Tibial artery (tissue), 4 donors: ENCODE results near the gene SND1.

Source experiments
- DNase-seq, 2 donors: peaks; one replicate each; pipeline ENCODE4 v3.0.0-alpha.2; 2019
- H3K27ac ChIP-seq, 2 donors: fragments of 200-600 bp; sonication (generic) in 1 of 2; 1 replicate in 1 of 2; 2 replicates in 1 of 2; pipeline ENCODE4 v1.5.1; 2018 to 2019; ENCODE audit warnings: mild to moderate bottlenecking in 1 of 2
- H3K27me3 ChIP-seq, 2 donors: fragments of 200-600 bp; sonication (generic) in 1 of 2; one replicate each; pipeline versions ENCODE4 v1.5.1 to v1.6.0; 2016 to 2019
- H3K36me3 ChIP-seq, 3 donors: fragments of 200-600 bp; sonication (generic) in 2 of 3; one replicate each; pipeline ENCODE4 v1.5.1; 2016 to 2019; ENCODE audit warnings: mild to moderate bottlenecking in 2 of 3
- H3K4me1 ChIP-seq, 4 donors: fragments of 200-600 bp; sonication (generic) in 2 of 4; 1 replicate in 3 of 4; 2 replicates in 1 of 4; pipeline ENCODE4 v1.5.1; 2016 to 2019
- H3K4me3 ChIP-seq, 2 donors: fragments of 200-600 bp; sonication (generic) in 1 of 2; 1 replicate in 1 of 2; 2 replicates in 1 of 2; pipeline ENCODE4 v1.5.1; 2018 to 2019; ENCODE audit warnings: mild to moderate bottlenecking in 2 of 2
- H3K9me3 ChIP-seq, 3 donors: fragments of 200-600 bp; sonication (generic) in 1 of 3; one replicate each; pipeline ENCODE4 v1.5.1; 2016 to 2019
- CTCF ChIP-seq, 2 experiments: fragments of 200-600 bp in 1 of 2; fragments of 450-650 bp in 1 of 2; IDR thresholded peaks; one replicate each; pipeline ENCODE4 v1.5.1; 2017 to 2019; ENCODE audit warnings: antibody characterized with exemption in 2 of 2, mild to moderate bottlenecking in 1 of 2, moderate library complexity in 1 of 2
- intact Hi-C: fragments of 100-400 bp; cut with DNase I; formaldehyde crosslinking; loops from one replicate; pipeline ENCODE4 v1.15.0; 2023; ENCODE audit warnings: low total_unique reads

Gene SND1

DNA sequence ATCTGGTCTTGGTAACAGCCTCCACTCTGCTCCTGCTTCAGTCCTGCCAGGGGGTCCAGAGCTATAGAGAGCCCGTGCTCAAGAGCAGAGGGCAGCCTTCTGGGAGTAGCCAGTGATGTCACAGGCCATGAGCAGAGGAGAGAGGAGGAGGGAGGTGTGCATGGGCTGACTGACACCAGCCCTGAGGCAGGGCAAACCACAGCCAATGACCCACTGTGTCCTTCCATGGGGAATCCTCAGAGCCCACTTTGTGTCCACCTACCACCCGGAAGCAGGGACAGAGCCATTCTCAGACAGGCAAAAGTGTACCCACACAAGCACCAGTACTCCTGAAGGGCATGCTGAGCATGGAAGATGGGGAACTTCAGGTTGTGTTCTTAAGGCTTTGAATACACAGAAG lies 34.0 kb upstream of the SND1 start, which contains the start of gene PAX4:
Gene PAX4, minus strand, starts transcription at position 101 of the 400 bp plus-strand sequence. CDS start 2,214 bp downstream, outside the sequence.
- no peak within 1 kb of the TSS for H3K4me3 ChIP-seq
- no peak within 1 kb of the TSS for H3K27ac ChIP-seq
- peaks cover 0 to 69% of the 10 kb centered on the region in 2 donors for H3K27me3 ChIP-seq

DNA sequence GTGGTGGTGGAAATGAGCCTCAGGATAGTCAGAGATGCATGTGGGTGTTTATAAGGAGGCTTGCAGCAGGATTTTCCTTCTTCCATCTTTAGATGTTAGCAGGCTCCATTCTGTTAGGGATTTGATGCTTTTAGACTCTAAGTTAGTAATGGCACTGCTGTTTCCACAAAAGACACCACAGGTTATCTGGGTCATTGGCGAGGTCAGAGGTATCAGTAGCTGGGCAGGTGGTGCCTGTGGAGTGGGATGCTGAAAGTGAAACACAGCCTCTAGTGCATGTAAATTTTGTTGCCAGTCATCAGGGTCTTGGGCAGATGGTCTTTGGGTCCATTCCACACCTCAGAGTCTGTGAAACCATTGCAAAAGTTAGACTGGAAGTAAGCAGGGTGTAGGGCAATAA lies 33.2 kb upstream of the SND1 start:
- Histone ChIP-seq H3K4me3 (no peak overlapping the region), H3K36me3 (no peaks in the 10 kb centered on the region), H3K9me3 (no peaks in the 10 kb centered on the region), H3K4me1 (peaks cover 0 to 9% (median 4%) of the 10 kb centered on the region in 4 donors), H3K27ac (no peak overlapping the region), H3K27me3 (peaks cover 0 to 66% of the 10 kb centered on the region in 2 donors)
- no peak for DNase-seq
- intact Hi-C loops: no loop called here
- TF ChIP-seq CTCF (IDR thresholded peaks at IDR 0.05): no peak

More for the DNA sequence above, 34.0 kb upstream of the SND1 start, which contains the start of gene PAX4:
- Histone ChIP-seq H3K4me1 (peaks cover 0 to 9% (median 4%) of the 10 kb centered on the region in 4 donors), H3K36me3 (no peaks in the 10 kb centered on the region), H3K9me3 (no peaks in the 10 kb centered on the region)
- DNase-seq: no peak
- intact Hi-C loops: no loop called here
- TF ChIP-seq CTCF (IDR thresholded peaks at IDR 0.05): no peak

DNA sequence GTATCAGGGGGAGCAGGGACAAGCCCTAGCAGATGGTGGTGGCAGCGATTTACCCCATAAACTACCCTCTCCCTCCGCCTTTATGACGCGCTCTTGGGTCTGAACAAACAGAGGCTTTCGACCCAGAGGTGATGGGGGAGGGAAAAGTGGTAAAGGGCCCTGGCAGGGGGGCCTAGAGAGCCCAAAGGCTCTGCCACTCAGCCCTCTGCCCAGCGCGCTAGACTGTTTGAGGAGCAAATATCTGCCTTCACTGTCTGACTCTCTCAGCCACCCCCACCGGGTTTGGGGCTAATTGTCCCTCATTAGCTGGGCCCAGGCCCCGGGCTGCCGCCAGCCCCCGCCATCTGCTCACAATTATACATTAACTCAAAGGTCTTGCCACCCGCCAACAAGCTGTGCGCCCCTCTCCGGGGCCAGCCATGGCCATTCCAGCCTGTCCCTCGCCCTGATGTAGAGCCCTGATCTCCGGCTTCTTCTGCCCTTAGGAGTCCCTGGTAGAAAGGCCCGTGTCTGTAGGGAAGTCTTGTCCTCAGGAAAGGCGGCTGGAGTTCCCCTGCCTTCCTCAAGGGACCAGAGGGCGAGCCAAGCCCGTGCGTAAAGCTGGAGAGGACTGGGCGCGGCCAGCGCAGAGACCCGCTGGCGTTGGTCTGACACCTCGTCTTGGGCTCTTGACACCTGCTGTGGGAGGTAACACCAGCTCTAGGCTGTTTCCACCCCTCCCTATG lies 32.2 kb upstream of the SND1 start:
- peaks cover 0 to 9% (median 4%) of the 10 kb centered on the region in 4 donors for H3K4me1 ChIP-seq
- no peaks in the 10 kb centered on the region for H3K9me3 ChIP-seq
- TF ChIP-seq CTCF (IDR thresholded peaks at IDR 0.05): no peak
- intact Hi-C loops: no loop called here
- no peak for DNase-seq
- H3K36me3 ChIP-seq: no peaks in the 10 kb centered on the region
- no peak overlapping the region for H3K27ac ChIP-seq
- H3K4me3 ChIP-seq: no peak overlapping the region
- peaks cover 0 to 58% of the 10 kb centered on the region in 2 donors for H3K27me3 ChIP-seq

DNA sequence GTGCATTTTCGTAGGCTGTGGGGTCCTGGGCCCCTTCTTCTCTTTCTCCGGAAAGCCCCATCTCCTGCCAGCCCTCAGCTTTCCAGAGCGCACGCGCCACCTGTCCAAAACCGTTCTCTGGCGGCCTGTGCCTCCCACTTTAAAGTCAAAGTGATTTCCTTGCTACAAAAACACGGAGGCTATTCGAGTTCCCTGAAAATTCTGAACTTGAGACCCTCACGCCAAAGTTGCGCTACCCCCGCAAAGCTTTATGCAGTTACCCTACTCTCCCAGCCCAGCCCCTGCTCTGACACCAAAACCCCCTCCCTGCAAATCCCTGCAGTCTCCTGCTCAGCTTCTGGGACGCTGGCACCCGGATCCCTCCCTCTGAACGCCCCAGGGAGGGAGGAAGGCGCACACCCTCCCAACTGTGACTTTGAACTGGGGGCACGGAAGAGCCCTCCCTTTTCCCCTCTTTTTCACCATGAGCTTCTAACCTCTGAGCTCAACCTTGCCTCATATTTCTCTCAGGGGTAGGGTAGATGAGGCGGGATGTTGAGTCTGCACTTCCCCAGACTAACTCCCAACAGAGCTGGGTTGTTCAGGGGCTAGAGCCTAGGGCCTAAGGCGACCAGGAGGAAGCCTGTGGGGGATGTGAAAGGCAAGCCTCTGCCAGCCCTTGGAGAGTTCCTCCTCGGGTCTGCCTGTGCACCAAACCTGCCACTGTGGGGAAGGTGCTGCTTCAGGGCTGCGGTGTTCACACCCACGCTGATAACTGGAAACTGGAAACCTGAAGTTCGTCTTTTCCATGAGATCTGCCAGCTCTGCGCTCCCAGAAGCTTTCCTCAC lies 31.4 kb upstream of the SND1 start:
- Histone ChIP-seq H3K4me3 (no peak overlapping the region), H3K27me3 (peaks cover 0 to 50% of the 10 kb centered on the region in 2 donors), H3K27ac (no peak overlapping the region), H3K36me3 (no peaks in the 10 kb centered on the region), H3K4me1 (peaks cover 0 to 9% (median 4%) of the 10 kb centered on the region in 4 donors), H3K9me3 (no peaks in the 10 kb centered on the region)
- intact Hi-C loops: no loop called here
- TF ChIP-seq CTCF (IDR thresholded peaks at IDR 0.05): no peak
- DNase-seq: no peak

DNA sequence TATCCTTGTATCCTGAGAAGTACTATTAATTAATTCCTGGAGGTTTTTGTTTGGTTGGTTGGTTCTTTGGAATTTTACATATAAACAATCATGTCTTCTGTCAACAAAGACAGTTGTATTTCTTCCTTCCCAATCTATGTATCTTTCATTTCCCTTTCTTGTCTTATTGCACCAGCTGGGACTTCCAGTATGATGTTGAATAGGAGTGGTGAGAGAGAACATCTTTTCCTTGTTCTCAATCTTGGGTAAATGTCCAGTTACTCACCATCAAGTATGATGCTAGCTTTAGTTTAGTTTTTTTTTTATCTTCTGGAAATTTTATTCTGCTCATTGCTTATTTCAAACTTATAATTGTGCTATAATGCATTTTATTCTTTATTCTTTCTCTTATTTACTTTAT lies 26.7 kb upstream of the SND1 start:
- no peak for TF ChIP-seq CTCF (IDR thresholded peaks at IDR 0.05)
- Histone ChIP-seq H3K4me3 (no peak overlapping the region), H3K27me3 (peaks cover 0 to 7% of the 10 kb centered on the region in 2 donors), H3K36me3 (no peaks in the 10 kb centered on the region), H3K4me1 (peaks cover 0 to 5% (median 1%) of the 10 kb centered on the region in 4 donors), H3K9me3 (no peaks in the 10 kb centered on the region), H3K27ac (no peak overlapping the region)
- intact Hi-C loops: no loop called here
- DNase-seq: no peak
